ENCODE results near the gene ALPL. TPM values are rescaled to one million over a fixed set of nuclear protein-coding genes. Genes with fewer than 3 reads are reported as not detected.

The ALPL gene
- total RNA-seq, 1 experiment from 2014 or later = 0.31 TPM

GRCh38 chr1:21573971-21574465 lies 64.8 kb downstream of the ALPL start:
- Mint-ChIP-seq H3K27me3 (ENCODE audit: unreplicated experiment) (no peaks in the 10 kb centered on the region), H3K9me3 (ENCODE audit: low read depth, unreplicated experiment) (no peaks in the 10 kb centered on the region), H3K4me3 (ENCODE audit: low read depth, unreplicated experiment) (no peak overlapping the region), H3K36me3 (ENCODE audit: insufficient read depth, unreplicated experiment) (no peaks in the 10 kb centered on the region), H3K4me1 (ENCODE audit: low read depth, unreplicated experiment) (no peaks in the 10 kb centered on the region), H3K27ac (ENCODE audit: unreplicated experiment) (no peak overlapping the region)
- peak; percentile 66 for DNase-seq
- no TSS peak for BruUV-seq (replicated peaks)
- CTCF ChIA-PET = interaction anchor here (0.6 kb wide), 1 partner anchor 199 kb away, joined by 5 read pairs; no protein-coding TSS in a partner anchor
- intact Hi-C loops (cut with micrococcal nuclease; ENCODE audit: unreplicated experiment) = loop anchor here (1.0 to 2.0 kb wide), 2 partner anchors 65 to 204 kb away; partner anchors contain the start of gene ALPL
- TF ChIP-seq, protein P1, sequence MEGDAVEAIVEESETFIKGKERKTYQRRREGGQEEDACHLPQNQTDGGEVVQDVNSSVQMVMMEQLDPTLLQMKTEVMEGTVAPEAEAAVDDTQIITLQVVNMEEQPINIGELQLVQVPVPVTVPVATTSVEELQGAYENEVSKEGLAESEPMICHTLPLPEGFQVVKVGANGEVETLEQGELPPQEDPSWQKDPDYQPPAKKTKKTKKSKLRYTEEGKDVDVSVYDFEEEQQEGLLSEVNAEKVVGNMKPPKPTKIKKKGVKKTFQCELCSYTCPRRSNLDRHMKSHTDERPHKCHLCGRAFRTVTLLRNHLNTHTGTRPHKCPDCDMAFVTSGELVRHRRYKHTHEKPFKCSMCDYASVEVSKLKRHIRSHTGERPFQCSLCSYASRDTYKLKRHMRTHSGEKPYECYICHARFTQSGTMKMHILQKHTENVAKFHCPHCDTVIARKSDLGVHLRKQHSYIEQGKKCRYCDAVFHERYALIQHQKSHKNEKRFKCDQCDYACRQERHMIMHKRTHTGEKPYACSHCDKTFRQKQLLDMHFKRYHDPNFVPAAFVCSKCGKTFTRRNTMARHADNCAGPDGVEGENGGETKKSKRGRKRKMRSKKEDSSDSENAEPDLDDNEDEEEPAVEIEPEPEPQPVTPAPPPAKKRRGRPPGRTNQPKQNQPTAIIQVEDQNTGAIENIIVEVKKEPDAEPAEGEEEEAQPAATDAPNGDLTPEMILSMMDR (IDR thresholded peaks at IDR 0.05; ENCODE audit: unreplicated experiment) = peak; percentile 31

- Mint-ChIP-seq H3K9me3 (ENCODE audit: low read depth, unreplicated experiment) (no peaks in the 10 kb centered on the region), H3K4me3 (ENCODE audit: low read depth, unreplicated experiment) (no peak overlapping the region), H3K27me3 (ENCODE audit: unreplicated experiment) (no peaks in the 10 kb centered on the region), H3K4me1 (ENCODE audit: low read depth, unreplicated experiment) (no peaks in the 10 kb centered on the region), H3K36me3 (ENCODE audit: insufficient read depth, unreplicated experiment) (no peaks in the 10 kb centered on the region), H3K27ac (ENCODE audit: unreplicated experiment) (no peak overlapping the region)
- peak; percentile 14 for DNase-seq
- no TSS peak for BruUV-seq (replicated peaks)
- CTCF ChIA-PET = interaction anchor here (0.6 to 0.8 kb wide), 2 partner anchors 199 to 204 kb away, joined by 3 to 5 read pairs; no protein-coding TSS in a partner anchor
- intact Hi-C loops (cut with micrococcal nuclease; ENCODE audit: unreplicated experiment) = loop anchor here (1.0 to 2.0 kb wide), 2 partner anchors 66 to 204 kb away; partner anchors contain the start of gene ALPL
- TF ChIP-seq, protein P1 (IDR thresholded peaks at IDR 0.05; ENCODE audit: unreplicated experiment) = no peak
Measured at GRCh38 chr1:21574466-21575151, 65.4 kb downstream of the ALPL start.

GRCh38 chr1:21575351-21575942 lies 66.2 kb downstream of the ALPL start:
- CTCF ChIA-PET = interaction anchor here (0.5 to 0.8 kb wide), 2 partner anchors 204 to 205 kb away, joined by 3 to 6 read pairs; no protein-coding TSS in a partner anchor

More at GRCh38 chr1:21575351-21575942, 66.2 kb downstream of the ALPL start:
- Mint-ChIP-seq H3K36me3 (ENCODE audit: insufficient read depth, unreplicated experiment) (no peaks in the 10 kb centered on the region), H3K4me1 (ENCODE audit: low read depth, unreplicated experiment) (no peaks in the 10 kb centered on the region), H3K27ac (ENCODE audit: unreplicated experiment) (no peak overlapping the region), H3K9me3 (ENCODE audit: low read depth, unreplicated experiment) (no peaks in the 10 kb centered on the region), H3K27me3 (ENCODE audit: unreplicated experiment) (no peaks in the 10 kb centered on the region), H3K4me3 (ENCODE audit: low read depth, unreplicated experiment) (no peak overlapping the region)
- DNase-seq = no peak
- BruUV-seq (replicated peaks) = no TSS peak
- TF ChIP-seq, protein P1 (IDR thresholded peaks at IDR 0.05; ENCODE audit: unreplicated experiment) = no peak
- intact Hi-C loops (cut with micrococcal nuclease; ENCODE audit: unreplicated experiment) = loop anchor here (2.0 kb wide), 1 partner anchor 67 kb away; the partner anchor contains the start of gene ALPL

All from Calu3 (cell line).